Measurements from ENCODE around the gene TRAF6.

Gene TRAF6

DNA sequence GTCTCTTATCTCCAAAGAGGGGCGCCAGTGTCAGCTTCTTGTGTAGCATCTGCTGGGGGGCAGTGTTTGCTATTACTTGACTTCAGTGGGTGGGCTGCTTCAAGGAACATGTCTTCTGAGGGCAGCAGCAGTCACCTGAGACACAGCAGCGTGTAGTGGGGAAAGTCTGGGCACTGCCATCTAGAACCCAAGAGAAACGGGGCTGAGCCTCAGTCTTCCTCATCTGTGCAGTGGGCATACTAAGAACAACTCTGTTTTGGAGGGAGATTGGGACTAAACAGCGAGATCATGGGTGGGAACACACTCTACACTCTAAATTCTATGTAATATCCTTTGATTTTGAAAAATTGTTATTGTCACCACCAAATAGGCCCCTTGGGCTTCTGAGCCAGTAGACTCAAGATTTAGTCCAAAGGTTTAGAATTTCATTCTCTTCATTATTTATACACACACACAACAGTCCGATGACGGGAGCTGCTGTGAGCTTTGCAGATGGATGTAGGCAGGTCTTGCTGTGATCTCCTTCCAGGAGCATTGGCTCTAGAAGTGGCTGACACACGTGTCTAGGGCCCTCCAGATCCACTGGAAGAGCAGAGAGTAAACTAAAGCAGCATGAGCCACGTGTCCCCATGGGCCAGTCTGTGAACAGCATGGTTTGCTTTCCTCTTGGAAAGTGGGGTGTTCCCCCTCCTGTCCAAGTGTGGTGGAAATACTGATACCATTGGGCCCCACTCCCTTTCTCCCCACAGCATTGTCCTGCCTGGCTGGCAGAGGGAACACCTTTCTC lies 51.8 kb downstream of the TRAF6 start:
- no peak for DNase-seq

DNA sequence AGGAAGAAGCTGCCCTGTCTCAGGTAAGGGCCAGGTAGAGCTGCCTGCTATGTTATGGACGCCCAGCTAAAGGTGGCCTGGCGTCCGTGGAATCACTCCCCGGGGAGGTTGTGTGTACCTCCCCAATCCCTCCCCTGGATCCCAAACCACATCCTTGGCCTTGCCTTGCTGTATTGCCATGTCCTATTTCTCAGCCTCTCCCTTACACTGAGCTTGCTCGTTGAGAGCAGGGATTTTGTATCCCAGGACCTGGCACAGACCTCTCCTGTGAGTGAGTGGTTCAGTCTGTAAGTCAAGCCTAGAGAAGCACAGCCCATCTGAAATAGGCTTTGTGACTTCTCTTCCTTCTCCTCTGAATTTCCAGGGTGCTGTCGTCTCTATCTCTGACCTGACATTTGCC lies 53.9 kb downstream of the TRAF6 start:
- no peak for DNase-seq

DNA sequence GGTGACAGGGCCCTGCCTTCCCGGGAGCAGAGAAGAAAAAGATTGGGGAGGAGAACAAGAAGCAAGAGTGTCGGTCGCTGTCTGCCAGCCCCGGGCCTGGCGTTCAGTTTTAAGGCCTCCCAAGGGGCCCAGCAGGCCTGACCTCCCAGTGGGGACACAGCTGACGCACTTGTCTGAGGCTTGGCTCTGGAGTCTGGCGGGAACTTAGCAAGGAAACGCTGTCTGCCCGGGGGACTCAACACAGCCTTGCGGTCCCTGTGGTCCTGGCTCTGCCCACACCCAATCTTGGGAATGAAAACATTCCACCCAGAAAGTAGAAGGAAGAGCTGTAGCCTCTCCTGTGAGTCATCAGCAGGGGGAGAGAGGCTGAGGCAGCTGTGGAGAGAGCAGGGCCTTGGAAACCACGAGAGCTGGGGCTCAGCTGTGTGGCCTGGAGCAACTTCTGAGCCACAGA lies 54.4 kb downstream of the TRAF6 start:
- DNase-seq: no peak

DNA sequence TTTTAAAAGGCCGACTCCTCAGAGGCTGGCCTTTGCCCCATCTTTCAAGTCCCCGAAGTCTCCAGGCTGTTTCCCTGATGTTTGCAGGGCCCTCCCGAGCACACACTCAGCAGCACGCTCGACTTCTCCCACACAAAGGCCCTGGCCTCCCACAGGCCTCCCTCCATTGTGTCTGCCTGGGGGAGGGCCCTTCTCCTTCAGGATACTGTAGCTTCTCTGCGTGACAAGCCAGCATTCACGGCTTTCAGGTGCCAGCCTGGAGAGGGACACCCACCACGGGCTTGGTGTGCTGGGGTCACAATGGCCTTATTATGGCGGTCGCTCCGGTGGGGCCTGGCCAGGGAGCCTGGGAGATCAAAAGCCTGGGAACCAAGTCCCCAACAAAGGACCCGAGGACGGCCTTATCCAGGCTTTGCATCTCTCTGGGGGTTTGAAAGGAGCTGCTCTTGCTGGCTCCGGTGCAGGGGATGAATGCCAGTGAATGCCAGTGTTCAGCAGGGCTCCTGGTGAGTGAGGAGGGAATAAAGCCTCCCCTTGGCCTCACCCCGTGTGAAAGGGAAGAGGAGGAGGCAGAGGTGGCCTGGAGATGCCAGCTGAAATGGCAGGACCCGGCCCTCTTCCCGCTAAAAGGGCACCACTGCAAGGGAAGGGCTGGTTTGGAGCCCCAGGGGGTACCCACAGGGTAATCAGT lies 55.0 kb downstream of the TRAF6 start:
- DNase-seq: no peak

DNA sequence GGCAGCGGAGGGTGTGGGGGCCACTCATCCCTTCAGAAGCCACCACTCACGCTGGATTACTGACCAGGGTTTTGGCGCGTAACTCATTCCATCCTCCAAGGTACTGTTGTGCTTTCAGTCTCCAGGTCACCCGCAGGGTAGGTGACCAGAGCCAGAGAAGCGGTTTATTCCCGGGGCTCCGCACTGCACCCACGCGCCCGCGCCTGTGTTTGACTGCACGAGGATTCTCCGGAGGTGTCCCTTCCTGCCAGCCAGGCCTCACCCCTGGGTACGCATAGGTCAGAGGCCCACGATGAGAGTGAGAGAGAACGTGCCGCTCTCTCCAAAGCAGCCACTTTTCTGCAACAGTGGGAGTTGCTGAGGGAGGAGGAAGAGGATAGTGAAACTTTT lies 55.5 kb downstream of the TRAF6 start:
- no peak for DNase-seq

DNA sequence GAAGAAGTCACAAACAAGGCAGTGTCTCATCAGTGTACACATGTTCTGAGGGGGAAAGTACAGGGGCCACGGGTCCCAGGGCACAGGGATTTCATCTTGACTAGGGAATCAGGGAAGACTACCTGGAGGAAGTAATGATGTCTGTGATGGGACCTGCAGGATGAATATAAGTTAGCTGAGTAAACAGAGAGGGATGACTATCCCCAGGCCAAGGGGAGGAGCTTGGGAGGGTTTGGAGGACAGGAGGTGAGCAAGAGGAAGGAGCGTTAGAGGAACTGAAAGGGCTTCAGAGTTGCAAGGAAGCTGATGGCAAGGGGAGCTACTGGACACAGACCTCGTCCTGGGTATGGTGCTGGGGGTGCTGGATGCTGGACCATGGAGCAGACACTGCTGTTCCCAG lies 56.4 kb downstream of the TRAF6 start:
- no peak for DNase-seq

DNA sequence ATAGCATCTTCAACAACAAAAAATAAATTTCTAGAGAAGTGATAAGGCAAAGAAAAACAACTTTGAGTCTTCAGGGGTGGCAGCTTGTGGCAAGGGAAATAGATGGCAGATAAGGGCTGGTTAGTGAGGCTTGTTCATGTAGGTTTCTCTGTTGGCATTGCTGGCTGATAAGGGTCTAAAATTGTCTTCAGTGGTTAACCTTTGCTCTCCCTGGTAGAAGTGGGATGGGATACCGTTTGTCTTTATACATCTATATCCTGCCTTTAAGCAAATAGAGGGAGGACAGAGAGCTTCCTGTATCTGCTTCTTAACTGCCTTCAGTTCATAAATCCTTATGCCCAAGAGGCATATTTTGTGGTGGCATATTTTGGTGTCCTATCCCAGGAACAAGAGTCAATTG lies 57.1 kb downstream of the TRAF6 start:
- peak; percentile 61 for DNase-seq

DNA sequence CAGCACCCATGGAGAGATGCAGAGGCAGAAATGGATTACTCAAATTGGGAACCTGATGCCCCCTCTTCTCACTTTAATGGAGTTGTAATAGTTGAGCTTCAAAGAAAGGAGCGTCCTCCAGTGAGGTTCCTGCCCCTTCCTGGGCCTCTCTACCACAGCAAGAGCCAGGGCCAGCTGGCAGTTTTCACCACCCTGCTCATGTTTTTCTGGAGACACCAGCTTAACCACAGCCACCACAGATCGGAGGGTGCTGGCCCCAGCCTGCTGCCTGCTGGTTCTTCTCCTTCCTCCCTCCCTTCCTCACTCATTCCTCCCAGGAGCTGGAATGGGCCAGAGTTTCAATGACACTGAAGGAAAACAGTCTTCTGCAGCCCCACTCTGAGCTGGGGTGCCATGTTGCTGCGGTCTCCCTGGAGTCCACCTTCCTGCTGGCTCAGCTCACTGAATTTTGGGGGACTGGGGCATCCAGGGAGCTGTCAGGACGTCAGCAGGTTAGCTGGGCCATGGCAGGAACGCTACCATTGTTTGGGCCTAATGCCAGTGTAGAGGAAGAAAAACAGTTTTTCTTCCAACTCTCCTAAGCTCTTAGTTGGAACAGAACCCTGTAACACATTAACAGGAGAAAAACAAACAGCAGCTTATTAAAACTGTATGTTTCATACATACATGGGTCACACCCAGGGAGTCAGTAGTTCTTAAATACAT lies 57.7 kb downstream of the TRAF6 start:
- peak; percentile 55 for DNase-seq

DNA sequence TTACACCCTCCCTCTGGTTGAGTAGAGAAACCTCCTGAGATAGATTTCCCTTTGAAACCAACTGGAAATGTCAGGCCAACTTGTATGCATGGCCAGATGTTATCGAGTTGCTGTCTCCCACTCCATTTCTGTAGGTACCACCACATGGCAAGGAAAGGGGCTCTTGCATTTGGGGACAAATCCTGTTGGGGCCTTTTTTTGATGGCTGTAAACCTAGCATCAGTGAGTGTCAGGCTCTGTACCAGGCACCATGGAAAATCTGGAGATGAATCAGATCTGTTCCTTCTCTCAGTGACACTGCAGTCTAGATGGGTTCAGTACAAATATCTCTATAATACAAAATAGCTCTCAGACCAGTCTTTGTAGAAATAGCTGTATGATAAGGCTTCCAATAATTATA lies 58.4 kb downstream of the TRAF6 start:
- DNase-seq: no peak

DNA sequence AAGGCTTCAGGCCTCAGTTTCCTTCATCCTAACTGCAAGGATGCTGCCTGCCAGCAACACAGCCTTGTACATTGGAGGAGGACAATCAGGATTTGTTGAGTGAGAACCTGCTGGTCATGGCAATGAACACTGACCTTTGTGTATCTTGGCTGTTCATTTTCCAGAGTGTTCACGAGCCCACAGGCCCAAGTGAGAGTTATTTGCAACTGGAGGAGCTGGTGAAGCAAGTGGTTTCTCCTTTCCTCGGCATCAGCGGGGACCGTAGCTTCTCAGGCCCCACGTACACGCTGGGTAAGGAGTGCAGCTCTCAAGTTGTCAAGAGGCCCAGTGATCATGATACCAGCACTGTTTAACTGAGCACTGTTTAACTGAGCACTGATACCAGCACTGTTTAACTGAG lies 59.0 kb downstream of the TRAF6 start:
- no peak for DNase-seq

DNA sequence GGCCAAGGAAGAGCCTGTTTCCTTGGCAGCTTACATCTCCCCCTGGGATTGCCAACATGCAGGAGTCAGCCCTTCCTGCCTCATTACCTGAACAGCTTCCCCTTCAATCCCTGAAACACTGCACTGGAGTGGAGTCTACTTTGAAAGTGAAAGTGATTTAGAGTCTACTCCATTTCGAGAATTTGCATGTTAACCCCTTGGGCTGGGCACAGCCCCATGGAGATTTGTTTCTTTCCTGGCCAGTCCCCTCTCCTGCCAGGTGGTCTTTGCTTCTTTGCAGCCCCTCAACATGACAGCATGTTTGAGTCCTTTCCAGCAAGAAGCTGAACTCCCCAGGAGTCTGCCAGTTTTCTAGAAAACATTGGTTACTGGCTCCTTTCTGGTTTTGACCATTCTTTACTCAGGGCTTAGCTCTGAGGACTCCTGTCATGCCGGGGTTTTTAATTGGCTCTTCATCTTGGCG lies 59.9 kb downstream of the TRAF6 start:
- no peak for DNase-seq

DNA sequence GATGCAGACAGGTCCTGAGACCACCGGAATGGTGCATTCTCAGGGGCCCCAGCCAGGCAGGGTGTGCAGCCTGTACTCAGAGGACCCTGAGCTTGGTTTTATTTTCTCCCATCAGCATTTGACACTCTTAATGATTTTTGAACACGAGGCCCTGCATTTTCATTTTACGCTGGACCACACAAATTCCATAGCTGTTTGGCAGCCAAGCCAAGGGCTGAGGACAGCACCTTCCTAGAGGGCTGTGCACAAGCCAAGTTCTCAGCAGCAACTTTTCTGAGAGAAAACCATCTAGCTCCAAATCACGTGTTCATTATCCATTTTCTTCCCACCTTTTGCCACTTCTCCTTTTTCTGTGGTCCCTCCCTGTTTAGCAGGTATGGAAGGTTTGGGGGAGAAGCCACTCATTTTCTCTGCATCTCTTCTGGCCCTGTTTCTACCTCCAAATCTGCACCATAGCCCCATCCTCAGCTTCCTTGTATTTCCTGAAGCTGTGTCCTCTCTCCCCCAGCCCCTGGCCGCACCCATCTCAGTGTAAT lies 60.4 kb downstream of the TRAF6 start:
- DNase-seq: no peak

DNA sequence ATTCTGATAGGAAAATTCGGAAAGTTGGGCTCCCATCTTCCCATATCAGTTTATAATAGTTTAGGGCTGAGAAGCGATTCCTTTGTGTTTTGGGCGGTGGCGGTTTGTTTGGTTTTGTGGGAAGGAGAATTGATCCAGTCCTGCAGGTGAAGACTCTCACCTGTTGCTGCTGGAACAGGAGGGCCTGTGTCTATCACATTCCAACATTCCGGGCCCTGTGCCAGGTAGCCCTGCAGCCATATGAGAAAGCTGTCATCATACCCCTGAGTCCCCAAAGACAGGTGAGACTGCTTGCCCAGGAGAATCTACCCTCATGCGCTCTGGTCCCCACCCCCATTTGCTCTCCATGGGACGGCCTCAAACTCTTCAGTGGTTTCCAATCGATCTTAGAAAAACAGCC lies 62.1 kb downstream of the TRAF6 start:
- DNase-seq: no peak

DNA sequence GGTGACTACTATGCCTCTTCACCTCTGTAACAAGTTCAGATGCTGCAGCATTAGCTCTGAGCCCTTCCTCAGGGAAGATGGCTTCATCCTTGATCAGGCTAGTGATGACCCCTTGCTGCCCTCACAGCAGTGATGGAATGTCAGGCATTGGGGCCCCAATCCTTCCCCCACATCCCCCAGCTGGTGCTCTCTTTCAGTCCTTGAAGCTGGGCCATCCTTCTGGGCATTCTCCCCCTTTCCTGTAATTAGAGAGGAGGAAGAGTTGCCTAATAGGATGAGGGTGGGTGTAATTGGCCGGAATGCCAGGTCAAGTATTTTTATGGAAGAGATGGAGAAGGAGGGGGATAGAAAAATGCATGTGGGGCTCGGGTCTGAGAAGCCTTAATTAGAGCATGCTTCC lies 62.6 kb downstream of the TRAF6 start:
- no peak for DNase-seq

DNA sequence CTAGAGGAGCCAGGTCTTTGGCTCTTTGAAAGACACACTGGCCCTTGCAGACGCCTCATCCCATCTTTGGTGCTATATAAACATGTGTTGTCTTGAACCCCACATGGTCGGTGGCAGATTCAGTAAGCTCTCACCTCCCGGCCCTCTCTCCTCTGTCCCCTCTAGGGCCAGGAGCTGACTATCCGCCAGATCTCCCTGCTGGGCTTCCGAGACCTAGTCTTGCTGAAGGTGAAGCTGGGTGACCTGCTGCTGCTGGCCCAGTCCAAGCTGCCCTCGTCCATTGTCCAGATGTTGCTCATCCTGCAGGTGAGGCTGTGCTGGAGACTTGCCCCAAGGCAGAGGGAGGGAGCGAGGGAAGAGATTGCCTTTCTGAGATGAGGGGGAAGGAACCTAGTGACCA lies 63.9 kb downstream of the TRAF6 start:
- no peak for DNase-seq

DNA sequence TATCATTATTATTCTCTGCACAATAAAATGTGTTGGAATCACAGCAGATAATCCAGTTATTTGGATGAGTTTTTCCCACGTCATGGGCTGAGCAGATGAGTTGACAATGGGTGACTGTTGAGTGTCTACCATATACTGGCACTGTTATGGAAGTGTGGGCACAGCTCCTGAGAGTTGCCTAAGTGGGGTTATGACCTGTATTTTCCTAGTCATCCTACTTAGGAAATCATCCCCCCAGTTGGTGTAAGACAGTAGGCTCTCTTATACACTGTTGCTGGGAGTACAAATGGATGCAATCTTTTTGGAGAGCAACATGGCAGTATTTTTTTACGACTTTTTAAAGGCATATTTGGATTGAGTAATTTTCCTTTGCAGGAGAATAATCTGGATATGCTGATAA lies 66.4 kb downstream of the TRAF6 start:
- DNase-seq: no peak

DNA sequence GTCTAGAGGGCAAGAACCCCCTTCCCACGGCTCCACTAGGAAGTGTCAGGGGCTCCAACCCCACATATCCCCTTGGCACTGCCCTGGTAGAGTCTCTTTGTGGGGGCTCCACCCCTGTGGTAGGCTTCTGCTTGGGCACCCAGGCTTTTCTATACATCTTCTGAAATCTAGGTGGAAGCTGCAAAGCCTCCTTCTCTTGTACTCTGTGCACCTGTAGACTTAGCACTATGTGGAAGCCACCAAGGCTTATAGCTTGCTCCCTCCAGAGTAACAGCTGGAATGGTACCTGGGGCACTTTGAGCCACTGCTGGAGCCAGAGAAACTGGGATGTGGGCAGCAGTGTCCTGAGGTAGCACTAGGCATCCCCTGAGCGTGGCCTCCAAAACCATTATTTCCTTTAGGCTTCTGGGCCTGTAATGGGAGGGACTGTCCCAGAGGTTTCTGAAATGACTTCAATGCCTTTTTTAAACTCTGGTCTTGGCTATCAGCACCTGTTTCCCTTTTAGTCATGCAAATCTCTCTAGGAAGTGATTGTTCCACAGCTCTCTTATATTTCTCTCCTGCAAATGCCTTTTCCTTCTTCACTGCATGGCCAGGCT lies 68.4 kb downstream of the TRAF6 start:
- peak; percentile 67 for DNase-seq

DNA sequence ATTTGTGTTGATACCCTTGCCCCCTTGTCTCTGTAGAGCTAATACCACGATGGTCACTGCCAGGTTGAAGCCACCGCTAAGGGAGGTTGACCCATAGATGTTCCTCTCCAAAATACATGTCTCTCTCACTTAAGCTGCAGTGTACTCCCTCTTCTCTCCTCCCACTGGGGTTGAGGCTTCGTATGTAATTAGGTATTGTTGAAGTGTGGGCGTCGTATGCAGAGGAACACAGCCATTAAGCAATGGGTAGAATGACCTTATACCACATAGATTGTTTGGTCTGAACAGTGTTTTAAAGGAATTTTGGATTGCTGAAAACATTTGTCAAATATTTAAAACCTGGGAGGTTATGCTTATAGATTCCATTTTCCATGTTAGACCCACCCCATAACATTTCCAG lies 71.9 kb downstream of the TRAF6 start:
- DNase-seq: no peak

DNA sequence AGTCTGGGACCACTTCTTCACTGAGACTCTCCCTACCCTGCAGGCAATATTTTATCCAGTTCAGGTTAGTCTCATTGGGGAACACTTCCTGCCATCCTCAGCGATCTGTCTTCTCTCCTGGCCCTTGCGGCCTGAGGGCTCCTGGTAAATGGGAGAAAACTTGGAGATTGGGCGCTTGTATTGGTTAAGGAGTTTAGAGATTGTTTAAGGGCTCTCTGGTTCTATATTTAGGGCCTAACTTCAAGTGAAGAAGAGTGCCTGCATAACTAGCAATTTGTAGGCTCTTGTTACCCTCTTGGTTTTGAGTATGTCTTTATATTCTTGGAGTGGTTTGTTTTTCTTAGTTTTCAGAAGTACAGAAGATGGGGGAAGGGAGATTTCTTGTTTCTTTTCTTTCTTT lies 72.7 kb downstream of the TRAF6 start:
- no peak for DNase-seq

Data from activated CD4-positive, alpha-beta T cell treated with anti-CD3 and anti-CD28 coated beads, Interleukin-2, amount 50 U/mL, for 16 hours (primary cell).